HEK293 (cell line): Measurements from ENCODE around the gene CRTC3.
A peak's percentile ranks its signal among the peaks of the same experiment; 100 is the strongest.

Source experiments
- GFI1B ChIP-seq: fragments of 450-650 bp; formaldehyde crosslinking; IDR thresholded peaks from 2 replicates; pipeline ENCODE4 v1.5.1; 2016; ENCODE audit warnings: missing biosample characterization, missing genetic modification characterization
- KLF7 ChIP-seq: fragments of 450-650 bp; formaldehyde crosslinking; IDR thresholded peaks from 2 replicates; pipeline ENCODE4 v1.5.1; 2016; ENCODE audit warnings: missing biosample characterization, missing genetic modification characterization, borderline replicate concordance
- SCRT1 ChIP-seq: fragments of 450-650 bp; formaldehyde crosslinking; IDR thresholded peaks from 2 replicates; pipeline ENCODE4 v1.5.1; 2016; ENCODE audit warnings: missing biosample characterization, missing genetic modification characterization, borderline replicate concordance
- SP2 ChIP-seq: fragments of 450-650 bp; formaldehyde crosslinking; IDR thresholded peaks from 2 replicates; pipeline ENCODE4 v1.5.1; 2016; ENCODE audit warnings: missing biosample characterization, missing genetic modification characterization
- YY2 ChIP-seq: fragments of 450-650 bp; formaldehyde crosslinking; IDR thresholded peaks from 2 replicates; pipeline ENCODE4 v1.5.1; 2016; ENCODE audit warnings: missing biosample characterization, missing genetic modification characterization
- ZBTB1 ChIP-seq: fragments of 450-650 bp; formaldehyde crosslinking; IDR thresholded peaks from 2 replicates; pipeline ENCODE4 v1.5.1; 2016; ENCODE audit warnings: missing biosample characterization, missing genetic modification characterization
- ZBTB21 ChIP-seq: fragments of 450-650 bp; formaldehyde crosslinking; IDR thresholded peaks from 2 replicates; pipeline ENCODE4 v1.5.1; 2017; ENCODE audit warnings: missing biosample characterization, missing genetic modification characterization
- ZBTB44 ChIP-seq: fragments of 450-650 bp; IDR thresholded peaks from 2 replicates; pipeline ENCODE4 v1.5.1; 2018; ENCODE audit warnings: missing biosample characterization, mild to moderate bottlenecking, missing genetic modification characterization
- ZBTB7A ChIP-seq: fragments of 450-650 bp; formaldehyde crosslinking; IDR thresholded peaks from 2 replicates; pipeline ENCODE4 v1.5.1; 2016; ENCODE audit warnings: low read depth, missing biosample characterization, missing genetic modification characterization
- ZBTB8A ChIP-seq: fragments of 450-650 bp; formaldehyde crosslinking; IDR thresholded peaks from 2 replicates; pipeline ENCODE4 v1.5.1; 2016; ENCODE audit warnings: missing biosample characterization, missing genetic modification characterization
- ZNF133 ChIP-seq: fragments of 450-650 bp; formaldehyde crosslinking; IDR thresholded peaks from 2 replicates; pipeline ENCODE4 v1.5.1; 2016; ENCODE audit warnings: missing biosample characterization, missing genetic modification characterization
- ZNF157 ChIP-seq: fragments of 450-650 bp; formaldehyde crosslinking; IDR thresholded peaks from 2 replicates; pipeline ENCODE4 v1.5.1; 2016; ENCODE audit warnings: missing biosample characterization, missing genetic modification characterization
- ZNF16 ChIP-seq: fragments of 450-650 bp; formaldehyde crosslinking; IDR thresholded peaks from 2 replicates; pipeline ENCODE4 v1.5.1; 2016; ENCODE audit warnings: low read depth, missing biosample characterization, missing genetic modification characterization
- ZNF184 ChIP-seq: fragments of 450-650 bp; IDR thresholded peaks from 2 replicates; pipeline ENCODE4 v1.5.1; 2018; ENCODE audit warnings: missing biosample characterization, mild to moderate bottlenecking, missing genetic modification characterization
- ZNF202 ChIP-seq: fragments of 450-650 bp; formaldehyde crosslinking; IDR thresholded peaks from 2 replicates; pipeline ENCODE4 v1.5.1; 2016; ENCODE audit warnings: missing biosample characterization, missing genetic modification characterization, borderline replicate concordance
- ZNF24 ChIP-seq: fragments of 450-650 bp; formaldehyde crosslinking; IDR thresholded peaks from 2 replicates; pipeline ENCODE4 v1.5.1; 2016; ENCODE audit warnings: missing biosample characterization, missing genetic modification characterization
- ZNF350 ChIP-seq: fragments of 450-650 bp; formaldehyde crosslinking; IDR thresholded peaks from 2 replicates; pipeline ENCODE4 v1.5.0; 2017; ENCODE audit warnings: missing biosample characterization, mild to moderate bottlenecking, missing genetic modification characterization
- ZNF404 ChIP-seq: fragments of 450-650 bp; formaldehyde crosslinking; IDR thresholded peaks from 2 replicates; pipeline ENCODE4 v1.5.1; 2017; ENCODE audit warnings: missing biosample characterization, missing genetic modification characterization
- ZNF473 ChIP-seq: fragments of 450-650 bp; formaldehyde crosslinking; IDR thresholded peaks from 2 replicates; pipeline ENCODE4 v1.5.1; 2017; ENCODE audit warnings: missing biosample characterization, missing genetic modification characterization
- ZNF514 ChIP-seq: fragments of 450-650 bp; formaldehyde crosslinking; IDR thresholded peaks from 2 replicates; pipeline ENCODE4 v1.5.1; 2016; ENCODE audit warnings: missing biosample characterization, missing genetic modification characterization
- ZNF555 ChIP-seq: fragments of 450-650 bp; formaldehyde crosslinking; conservative IDR thresholded peaks from 2 replicates; pipeline ENCODE4 v1.5.1; 2017; ENCODE audit warnings: missing biosample characterization, mild to moderate bottlenecking, missing genetic modification characterization, inconsistent platforms
- ZNF585B ChIP-seq: fragments of 450-650 bp; formaldehyde crosslinking; IDR thresholded peaks from 2 replicates; pipeline ENCODE4 v1.5.1; 2016; ENCODE audit warnings: missing biosample characterization, missing genetic modification characterization
- ZNF596 ChIP-seq: fragments of 450-650 bp; IDR thresholded peaks from 2 replicates; pipeline ENCODE4 v1.5.0; 2018; ENCODE audit warnings: missing biosample characterization, mild to moderate bottlenecking, missing genetic modification characterization, moderate library complexity
- ZNF658 ChIP-seq: fragments of 450-650 bp; formaldehyde crosslinking; IDR thresholded peaks from 2 replicates; pipeline ENCODE4; 2016; ENCODE audit warnings: missing biosample characterization, missing genetic modification characterization
- ZNF701 ChIP-seq: fragments of 450-650 bp; formaldehyde crosslinking; IDR thresholded peaks from 2 replicates; pipeline ENCODE4 v1.5.1; 2016; ENCODE audit warnings: missing biosample characterization, missing genetic modification characterization
- ZNF830 ChIP-seq: fragments of 450-650 bp; IDR thresholded peaks from 2 replicates; pipeline ENCODE4 v1.5.0; 2018; ENCODE audit warnings: missing biosample characterization, missing genetic modification characterization, low read depth, mild to moderate bottlenecking, moderate library complexity
- TF ChIP-seq, protein P1 (sequence below): fragments of 450-650 bp; IDR thresholded peaks from 2 replicates; pipeline ENCODE4 v1.5.1; 2018; ENCODE audit warnings: missing biosample characterization, missing genetic modification characterization
- TF ChIP-seq, protein P2 (sequence below): fragments of 450-650 bp; formaldehyde crosslinking; IDR thresholded peaks from 2 replicates; pipeline ENCODE4 v1.5.1; 2016; ENCODE audit warnings: missing biosample characterization, missing genetic modification characterization
- TF ChIP-seq, protein P3 (sequence below): fragments of 450-650 bp; formaldehyde crosslinking; IDR thresholded peaks from 2 replicates; pipeline ENCODE4 v1.5.1; 2017; ENCODE audit warnings: missing biosample characterization, missing genetic modification characterization
- TF ChIP-seq, protein P4 (sequence below): fragments of 450-650 bp; formaldehyde crosslinking; IDR thresholded peaks from 2 replicates; pipeline ENCODE4 v1.5.1; 2016; ENCODE audit warnings: missing biosample characterization, missing genetic modification characterization

Gene CRTC3

GRCh38 chr15:90529371-90530249 is at the start of gene CRTC3 (continued):
- TF ChIP-seq, protein P1, sequence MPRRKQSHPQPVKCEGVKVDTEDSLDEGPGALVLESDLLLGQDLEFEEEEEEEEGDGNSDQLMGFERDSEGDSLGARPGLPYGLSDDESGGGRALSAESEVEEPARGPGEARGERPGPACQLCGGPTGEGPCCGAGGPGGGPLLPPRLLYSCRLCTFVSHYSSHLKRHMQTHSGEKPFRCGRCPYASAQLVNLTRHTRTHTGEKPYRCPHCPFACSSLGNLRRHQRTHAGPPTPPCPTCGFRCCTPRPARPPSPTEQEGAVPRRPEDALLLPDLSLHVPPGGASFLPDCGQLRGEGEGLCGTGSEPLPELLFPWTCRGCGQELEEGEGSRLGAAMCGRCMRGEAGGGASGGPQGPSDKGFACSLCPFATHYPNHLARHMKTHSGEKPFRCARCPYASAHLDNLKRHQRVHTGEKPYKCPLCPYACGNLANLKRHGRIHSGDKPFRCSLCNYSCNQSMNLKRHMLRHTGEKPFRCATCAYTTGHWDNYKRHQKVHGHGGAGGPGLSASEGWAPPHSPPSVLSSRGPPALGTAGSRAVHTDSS (tag by site-specific recombination): no peak
- TF ChIP-seq ZBTB21 (tag by site-specific recombination): no peak
- TF ChIP-seq ZNF555 (tag by site-specific recombination): no peak
- no peak for TF ChIP-seq ZNF830
- TF ChIP-seq, protein P2, sequence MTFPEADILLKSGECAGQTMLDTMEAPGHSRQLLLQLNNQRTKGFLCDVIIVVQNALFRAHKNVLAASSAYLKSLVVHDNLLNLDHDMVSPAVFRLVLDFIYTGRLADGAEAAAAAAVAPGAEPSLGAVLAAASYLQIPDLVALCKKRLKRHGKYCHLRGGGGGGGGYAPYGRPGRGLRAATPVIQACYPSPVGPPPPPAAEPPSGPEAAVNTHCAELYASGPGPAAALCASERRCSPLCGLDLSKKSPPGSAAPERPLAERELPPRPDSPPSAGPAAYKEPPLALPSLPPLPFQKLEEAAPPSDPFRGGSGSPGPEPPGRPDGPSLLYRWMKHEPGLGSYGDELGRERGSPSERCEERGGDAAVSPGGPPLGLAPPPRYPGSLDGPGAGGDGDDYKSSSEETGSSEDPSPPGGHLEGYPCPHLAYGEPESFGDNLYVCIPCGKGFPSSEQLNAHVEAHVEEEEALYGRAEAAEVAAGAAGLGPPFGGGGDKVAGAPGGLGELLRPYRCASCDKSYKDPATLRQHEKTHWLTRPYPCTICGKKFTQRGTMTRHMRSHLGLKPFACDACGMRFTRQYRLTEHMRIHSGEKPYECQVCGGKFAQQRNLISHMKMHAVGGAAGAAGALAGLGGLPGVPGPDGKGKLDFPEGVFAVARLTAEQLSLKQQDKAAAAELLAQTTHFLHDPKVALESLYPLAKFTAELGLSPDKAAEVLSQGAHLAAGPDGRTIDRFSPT (tag by site-specific recombination): no peak
- TF ChIP-seq ZNF585B (tag by site-specific recombination): no peak
- peak; percentile 5; the same call in 1 of the 2 replicates for TF ChIP-seq SP2 (tag by site-specific recombination)
- 0 out of 2 replicates have a peak, but pooled peaks have one; percentile 4 for TF ChIP-seq ZNF596 (tag by site-specific recombination)
- TF ChIP-seq ZNF701: no peak
- no peak for TF ChIP-seq ZNF184 (tag by site-specific recombination)
- TF ChIP-seq ZNF658 (tag by site-specific recombination): no peak
- TF ChIP-seq, protein P3, sequence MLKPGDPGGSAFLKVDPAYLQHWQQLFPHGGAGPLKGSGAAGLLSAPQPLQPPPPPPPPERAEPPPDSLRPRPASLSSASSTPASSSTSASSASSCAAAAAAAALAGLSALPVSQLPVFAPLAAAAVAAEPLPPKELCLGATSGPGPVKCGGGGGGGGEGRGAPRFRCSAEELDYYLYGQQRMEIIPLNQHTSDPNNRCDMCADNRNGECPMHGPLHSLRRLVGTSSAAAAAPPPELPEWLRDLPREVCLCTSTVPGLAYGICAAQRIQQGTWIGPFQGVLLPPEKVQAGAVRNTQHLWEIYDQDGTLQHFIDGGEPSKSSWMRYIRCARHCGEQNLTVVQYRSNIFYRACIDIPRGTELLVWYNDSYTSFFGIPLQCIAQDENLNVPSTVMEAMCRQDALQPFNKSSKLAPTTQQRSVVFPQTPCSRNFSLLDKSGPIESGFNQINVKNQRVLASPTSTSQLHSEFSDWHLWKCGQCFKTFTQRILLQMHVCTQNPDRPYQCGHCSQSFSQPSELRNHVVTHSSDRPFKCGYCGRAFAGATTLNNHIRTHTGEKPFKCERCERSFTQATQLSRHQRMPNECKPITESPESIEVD: no peak
- TF ChIP-seq ZNF404 (tag by site-specific recombination): no peak
- TF ChIP-seq ZNF473 (tag by site-specific recombination): no peak
- no peak for TF ChIP-seq ZNF350
- TF ChIP-seq, protein P4, sequence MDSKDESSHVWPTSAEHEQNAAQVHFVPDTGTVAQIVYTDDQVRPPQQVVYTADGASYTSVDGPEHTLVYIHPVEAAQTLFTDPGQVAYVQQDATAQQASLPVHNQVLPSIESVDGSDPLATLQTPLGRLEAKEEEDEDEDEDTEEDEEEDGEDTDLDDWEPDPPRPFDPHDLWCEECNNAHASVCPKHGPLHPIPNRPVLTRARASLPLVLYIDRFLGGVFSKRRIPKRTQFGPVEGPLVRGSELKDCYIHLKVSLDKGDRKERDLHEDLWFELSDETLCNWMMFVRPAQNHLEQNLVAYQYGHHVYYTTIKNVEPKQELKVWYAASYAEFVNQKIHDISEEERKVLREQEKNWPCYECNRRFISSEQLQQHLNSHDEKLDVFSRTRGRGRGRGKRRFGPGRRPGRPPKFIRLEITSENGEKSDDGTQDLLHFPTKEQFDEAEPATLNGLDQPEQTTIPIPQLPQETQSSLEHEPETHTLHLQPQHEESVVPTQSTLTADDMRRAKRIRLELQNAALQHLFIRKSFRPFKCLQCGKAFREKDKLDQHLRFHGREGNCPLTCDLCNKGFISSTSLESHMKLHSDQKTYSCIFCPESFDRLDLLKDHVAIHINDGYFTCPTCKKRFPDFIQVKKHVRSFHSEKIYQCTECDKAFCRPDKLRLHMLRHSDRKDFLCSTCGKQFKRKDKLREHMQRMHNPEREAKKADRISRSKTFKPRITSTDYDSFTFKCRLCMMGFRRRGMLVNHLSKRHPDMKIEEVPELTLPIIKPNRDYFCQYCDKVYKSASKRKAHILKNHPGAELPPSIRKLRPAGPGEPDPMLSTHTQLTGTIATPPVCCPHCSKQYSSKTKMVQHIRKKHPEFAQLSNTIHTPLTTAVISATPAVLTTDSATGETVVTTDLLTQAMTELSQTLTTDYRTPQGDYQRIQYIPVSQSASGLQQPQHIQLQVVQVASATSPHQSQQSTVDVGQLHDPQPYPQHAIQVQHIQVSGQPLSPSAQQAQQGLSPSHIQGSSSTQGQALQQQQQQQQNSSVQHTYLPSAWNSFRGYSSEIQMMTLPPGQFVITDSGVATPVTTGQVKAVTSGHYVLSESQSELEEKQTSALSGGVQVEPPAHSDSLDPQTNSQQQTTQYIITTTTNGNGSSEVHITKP (tag by site-specific recombination): no peak
- peak; percentile 53; the same call in 1 of the 2 replicates for TF ChIP-seq ZBTB7A (tag by site-specific recombination)
- TF ChIP-seq ZNF16 (tag by site-specific recombination): no peak
- TF ChIP-seq ZBTB8A (tag by site-specific recombination): peak; percentile 61
- TF ChIP-seq KLF7 (tag by site-specific recombination): no peak
- TF ChIP-seq ZNF133 (tag by site-specific recombination): no peak
- no peak for TF ChIP-seq ZBTB44 (tag by site-specific recombination)
- TF ChIP-seq ZBTB1 (tag by site-specific recombination): no peak
- no peak for TF ChIP-seq ZNF514
- no peak for TF ChIP-seq ZNF24 (tag by site-specific recombination)
- no peak for TF ChIP-seq SCRT1
- no peak for TF ChIP-seq ZNF202 (tag by site-specific recombination)
- no peak for TF ChIP-seq ZNF157 (tag by site-specific recombination)
- no peak for TF ChIP-seq GFI1B (tag by site-specific recombination)
- TF ChIP-seq YY2: no peak
